NCI-H2029 (cell line): Measurements from ENCODE around the gene IL18.
"Not testable (repeated sequence)": the region's sequence is repeated elsewhere in the genome, so short reads cannot be mapped to it uniquely, and the experiment has no call there.

Experiments
- DNase-seq: peaks from one replicate; lab custom pipeline; 2025; lab: John Stamatoyannopoulos, UW

The IL18 gene

GRCh38 chr11:112118176-112118575 is 45.7 kb downstream of the IL18 start:
- no peak for DNase-seq

- DNase-seq: no peak
These were observed 48.5 kb downstream of the IL18 start for GRCh38 chr11:112115386-112115785.

GRCh38 chr11:112114460-112114859 is 49.4 kb downstream of the IL18 start:
- no peak for DNase-seq

GRCh38 chr11:112113539-112114457 is 50.1 kb downstream of the IL18 start:
- peak; percentile 50 for DNase-seq

- no peak for DNase-seq
These were observed 57.8 kb downstream of the IL18 start for GRCh38 chr11:112106070-112106469.

- DNase-seq: no peak
These were observed 60.4 kb downstream of the IL18 start for GRCh38 chr11:112103446-112103845.

- DNase-seq: no peak
These were observed 63.4 kb downstream of the IL18 start for GRCh38 chr11:112100462-112100861.

- no peak for DNase-seq
These were observed 66.0 kb downstream of the IL18 start for GRCh38 chr11:112097734-112098528.

GRCh38 chr11:112096194-112096593 is 67.7 kb downstream of the IL18 start:
- DNase-seq: no peak

GRCh38 chr11:112095302-112095701 is 68.6 kb downstream of the IL18 start:
- not testable (repeated sequence) for DNase-seq
